HepG2 (cell line): ENCODE measurements around the gene SYNGR2. TPM values are rescaled to one million over a fixed set of nuclear protein-coding genes. Genes with fewer than 3 reads are reported as not detected.

Experiments
- CTCF ChIP-seq: sonication (generic); formaldehyde crosslinking; IDR thresholded peaks from 2 replicates; pipeline ENCODE4 v1.5.0; 2020; ENCODE audit warnings: mild to moderate bottlenecking, missing genetic modification reagents, moderate library complexity
- ELF3 ChIP-seq: IDR thresholded peaks from 2 replicates; pipeline ENCODE4 v1.6.1; 2016; ENCODE audit warnings: missing genetic modification reagents, missing compliant biosample characterization
- ETV5 ChIP-seq: IDR thresholded peaks from 2 replicates; pipeline ENCODE4 v1.6.1; 2018; ENCODE audit warnings: missing biosample characterization, missing genetic modification reagents, inconsistent platforms, borderline replicate concordance
- KDM3A ChIP-seq: IDR thresholded peaks from 2 replicates; pipeline ENCODE4 v1.6.1; 2018; ENCODE audit warnings: low read depth, missing compliant biosample characterization
- POGK ChIP-seq: sonication (generic); formaldehyde crosslinking; conservative IDR thresholded peaks from 2 replicates; pipeline ENCODE4 v1.8.0; 2022; ENCODE audit warnings: mild to moderate bottlenecking, moderate library complexity, missing genetic modification reagents
- POLR2AphosphoS5 ChIP-seq: IDR thresholded peaks from 2 replicates; pipeline ENCODE4 v1.6.1; 2012; ENCODE audit warnings: low read depth, low read length
- RAD21 ChIP-seq: fragments of 450-650 bp; formaldehyde crosslinking; IDR thresholded peaks from 2 replicates; pipeline ENCODE4 v1.5.0; 2020; ENCODE audit warnings: mild to moderate bottlenecking
- THAP9 ChIP-seq: sonication (generic); formaldehyde crosslinking; IDR thresholded peaks from 2 replicates; pipeline ENCODE4; 2020; ENCODE audit warnings: missing genetic modification reagents, mild to moderate bottlenecking, borderline replicate concordance
- ZC3H13 ChIP-seq: sonication (generic); formaldehyde crosslinking; IDR thresholded peaks from 2 replicates; pipeline ENCODE4 v1.8.1; 2023; ENCODE audit warnings: mild to moderate bottlenecking, missing genetic modification reagents, moderate library complexity
- ZNF235 ChIP-seq: sonication (generic); formaldehyde crosslinking; IDR thresholded peaks from 2 replicates; pipeline ENCODE4 v1.8.1; 2023; ENCODE audit warnings: mild to moderate bottlenecking, missing genetic modification reagents, borderline replicate concordance
- ZNF329 ChIP-seq: sonication (generic); formaldehyde crosslinking; IDR thresholded peaks from 2 replicates; pipeline ENCODE4 v1.9.0; 2021; ENCODE audit warnings: low read depth, mild to moderate bottlenecking, missing genetic modification reagents
- ZNF350 ChIP-seq: sonication (generic); formaldehyde crosslinking; IDR thresholded peaks from 2 replicates; pipeline ENCODE4 v1.4.0; 2020; ENCODE audit warnings: mild to moderate bottlenecking, low read depth, missing genetic modification reagents, borderline replicate concordance
- ZNF619 ChIP-seq: sonication (generic); formaldehyde crosslinking; IDR thresholded peaks from 2 replicates; pipeline ENCODE4 v1.4.0; 2020; ENCODE audit warnings: mild to moderate bottlenecking, missing genetic modification reagents
- ZNF782 ChIP-seq: sonication (generic); formaldehyde crosslinking; IDR thresholded peaks from 2 replicates; pipeline ENCODE4 v1.4.0; 2020; ENCODE audit warnings: missing genetic modification reagents, mild to moderate bottlenecking, borderline replicate concordance
- ZNF816 ChIP-seq: sonication (generic); formaldehyde crosslinking; IDR thresholded peaks from 2 replicates; pipeline ENCODE4 v1.8.0; 2022; ENCODE audit warnings: missing genetic modification reagents, mild to moderate bottlenecking, borderline replicate concordance
- polyA plus RNA-seq, 8 experiments: library from polyadenylated mRNA; depleted of rRNA in 3 of 8; stranded (reverse) in 7 of 8; unstranded in 1 of 8; fragments of >200 nt; fragmentation: Illumina TruSeq in 4 of 8; extraction: Trizol in 4 of 8; gene quantifications; 2 replicates each; pipeline versions ENCODE4 v1.2.1 to v1.2.3, GENCODE V29; 2011 to 2016; ENCODE audit warnings: low read depth in 4 of 8, missing spikeins in 1 of 8, mixed read lengths in 1 of 8; ENCODE audit not compliant: insufficient read depth in 1 of 8
- total RNA-seq, 5 experiments: library from RNA; depleted of rRNA; stranded (reverse); fragments of >200 nt; fragmentation: Illumina TruSeq; extraction: Trizol; gene quantifications; 2 replicates each; pipeline ENCODE4 v1.2.3, GENCODE V29; 2016; ENCODE audit warnings: low read depth in 1 of 5
- TF ChIP-seq, protein P1 (sequence below): sonication (generic); formaldehyde crosslinking; IDR thresholded peaks from 2 replicates; pipeline ENCODE4 v1.5.1; 2020; ENCODE audit warnings: missing genetic modification reagents, mild to moderate bottlenecking, borderline replicate concordance
- TF ChIP-seq, protein P2 (sequence below): sonication (generic); formaldehyde crosslinking; IDR thresholded peaks from 2 replicates; pipeline ENCODE4 v1.4.0; 2020; ENCODE audit warnings: missing genetic modification reagents

SYNGR2 gene
- total and polyA plus RNA-seq, 2 of the 13 experiments (the other 11 are each of a cell fraction or from before 2014, with no cell fraction given), result 46.7 to 170 TPM

DNA sequence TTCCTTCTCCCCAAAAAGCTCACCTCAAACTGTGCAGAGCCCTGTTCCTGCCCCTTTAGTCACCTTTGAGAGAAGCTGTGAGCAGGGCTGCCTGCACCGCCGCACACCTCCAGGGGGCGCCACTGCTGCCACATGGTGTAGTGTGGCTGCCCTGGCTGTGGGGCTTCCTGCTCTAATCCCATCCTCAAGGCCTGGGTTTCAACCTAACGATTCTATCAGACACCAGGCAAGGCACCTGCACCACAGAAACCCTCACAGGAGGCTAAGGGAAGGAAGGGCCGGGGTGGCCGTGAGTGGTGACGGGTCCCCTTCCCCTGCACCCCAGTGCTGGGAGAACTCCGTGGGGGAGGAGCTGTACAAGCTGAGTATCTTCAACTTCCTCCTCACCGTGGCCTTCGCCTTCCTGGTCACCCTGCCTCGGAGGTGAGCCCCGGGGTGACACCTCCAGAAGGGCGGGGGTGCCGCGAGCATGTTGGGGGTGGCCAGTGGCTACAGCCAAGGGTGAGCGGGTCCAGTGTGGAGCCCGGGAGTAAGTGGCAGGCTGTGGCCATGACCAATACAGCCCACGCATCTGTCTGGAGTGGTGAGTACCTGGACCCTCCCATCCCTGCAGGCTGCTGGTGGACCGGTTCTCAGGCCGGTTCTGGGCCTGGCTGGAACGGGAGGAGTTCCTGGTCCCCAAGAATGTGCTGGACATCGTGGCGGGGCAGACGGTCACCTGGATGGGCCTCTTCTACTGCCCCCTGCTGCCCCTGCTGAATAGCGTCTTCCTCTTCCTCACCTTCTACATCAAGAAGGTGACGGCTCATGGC is 30.8 kb upstream of the SYNGR2 start (continued):
- TF ChIP-seq, protein P1, sequence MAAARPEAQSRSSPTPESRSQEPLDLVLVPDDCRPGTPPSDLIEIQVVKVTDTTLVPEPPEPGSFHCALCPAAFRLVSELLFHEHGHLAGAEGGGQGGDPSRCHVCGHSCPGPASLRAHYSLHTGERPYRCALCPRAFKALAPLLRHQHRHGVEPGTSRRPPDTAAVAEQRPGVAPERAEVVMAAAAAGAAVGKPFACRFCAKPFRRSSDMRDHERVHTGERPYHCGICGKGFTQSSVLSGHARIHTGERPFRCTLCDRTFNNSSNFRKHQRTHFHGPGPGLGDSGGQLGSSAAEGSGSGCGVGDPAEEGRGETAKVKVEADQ (CRISPR knock-in tag), result 0 out of 2 replicates have a peak, but pooled peaks have one; percentile 3
- TF ChIP-seq POLR2AphosphoS5 (no peak), ZNF350 (CRISPR knock-in tag) (peak; percentile 33; the same call in 1 of the 2 replicates), ZNF329 (CRISPR knock-in tag) (no peak), RAD21 (CRISPR knock-in tag) (peak; percentile 56; the same call in 1 of the 2 replicates), POGK (CRISPR knock-in tag) (no peak), ZNF816 (CRISPR knock-in tag) (peak; percentile 84; the same call in 1 of the 2 replicates), ETV5 (CRISPR knock-in tag) (peak; percentile 12; the same call in 1 of the 2 replicates), KDM3A (CRISPR knock-in tag) (0 out of 2 replicates have a peak, but pooled peaks have one; percentile 14), ZNF619 (peak; percentile 71; the same call in 1 of the 2 replicates), ZNF782 (CRISPR knock-in tag) (0 out of 2 replicates have a peak, but pooled peaks have one; percentile 35), CTCF (CRISPR knock-in tag) (peak; percentile 87), ELF3 (peak; percentile 38), THAP9 (CRISPR knock-in tag) (peak; percentile 34), ZC3H13 (CRISPR knock-in tag) (peak; percentile 74; the same call in 1 of the 2 replicates), ZNF235 (CRISPR knock-in tag) (peak; percentile 85; the same call in 1 of the 2 replicates)
- TF ChIP-seq, protein P2, sequence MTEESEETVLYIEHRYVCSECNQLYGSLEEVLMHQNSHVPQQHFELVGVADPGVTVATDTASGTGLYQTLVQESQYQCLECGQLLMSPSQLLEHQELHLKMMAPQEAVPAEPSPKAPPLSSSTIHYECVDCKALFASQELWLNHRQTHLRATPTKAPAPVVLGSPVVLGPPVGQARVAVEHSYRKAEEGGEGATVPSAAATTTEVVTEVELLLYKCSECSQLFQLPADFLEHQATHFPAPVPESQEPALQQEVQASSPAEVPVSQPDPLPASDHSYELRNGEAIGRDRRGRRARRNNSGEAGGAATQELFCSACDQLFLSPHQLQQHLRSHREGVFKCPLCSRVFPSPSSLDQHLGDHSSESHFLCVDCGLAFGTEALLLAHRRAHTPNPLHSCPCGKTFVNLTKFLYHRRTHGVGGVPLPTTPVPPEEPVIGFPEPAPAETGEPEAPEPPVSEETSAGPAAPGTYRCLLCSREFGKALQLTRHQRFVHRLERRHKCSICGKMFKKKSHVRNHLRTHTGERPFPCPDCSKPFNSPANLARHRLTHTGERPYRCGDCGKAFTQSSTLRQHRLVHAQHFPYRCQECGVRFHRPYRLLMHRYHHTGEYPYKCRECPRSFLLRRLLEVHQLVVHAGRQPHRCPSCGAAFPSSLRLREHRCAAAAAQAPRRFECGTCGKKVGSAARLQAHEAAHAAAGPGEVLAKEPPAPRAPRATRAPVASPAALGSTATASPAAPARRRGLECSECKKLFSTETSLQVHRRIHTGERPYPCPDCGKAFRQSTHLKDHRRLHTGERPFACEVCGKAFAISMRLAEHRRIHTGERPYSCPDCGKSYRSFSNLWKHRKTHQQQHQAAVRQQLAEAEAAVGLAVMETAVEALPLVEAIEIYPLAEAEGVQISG (CRISPR knock-in tag), result peak; percentile 42; the same call in 1 of the 2 replicates
